B cell (primary cell): ENCODE data around the gene MIXL1. TPM values are rescaled to one million over a fixed set of nuclear protein-coding genes. Genes with fewer than 3 reads are reported as not detected.

Source experiments
- ATAC-seq: fragments of 200-7000 bp; cut with Tn5 transposase; one replicate; pipeline ENCODE4 v1.10.0; 2021; ENCODE audit warnings: low read depth, mild to moderate bottlenecking, moderate number of reproducible peaks, moderate library complexity
- CTCF ChIA-PET: fragments of 350-600 bp; sonication (Branson Sonifier 250); formaldehyde crosslinking; loops from one replicate; lab custom pipeline; 2021; ENCODE audit warnings: antibody characterized with exemption, inconsistent platforms; lab: Charles Lee
- POLR2A ChIA-PET: fragments of 350-600 bp; sonication (Branson Sonifier 250); formaldehyde crosslinking; loops from one replicate; lab custom pipeline; 2021; ENCODE audit warnings: antibody characterized with exemption; lab: Charles Lee
- DNase-seq: peaks from one replicate; pipeline ENCODE4 v3.0.0; 2013
- H2AFZ ChIP-seq: 2 replicates; pipeline ENCODE4 v1.6.1; 2012; ENCODE audit warnings: mild to moderate bottlenecking, low read depth, low read length; ENCODE audit not compliant: insufficient read depth, poor library complexity, severe bottlenecking
- H3K27ac ChIP-seq, 2 donors: 1 replicate in 1 of 2; 2 replicates in 1 of 2; pipeline ENCODE4 v1.5.1; 2012 to 2013; ENCODE audit warnings: low read length in 2 of 2, mild to moderate bottlenecking in 2 of 2, moderate library complexity in 1 of 2
- H3K27me3 ChIP-seq, 4 experiments: fragments of 200-600 bp in 1 of 4; sonication (generic) in 1 of 4; replicated peaks in 1 of 4; 1 replicate in 2 of 4; 2 replicates in 2 of 4; pipeline versions ENCODE4 v1.6.1 to v1.7.0; 2013 to 2016; ENCODE audit warnings: low read length in 3 of 4, mild to moderate bottlenecking in 2 of 4, mixed read lengths in 1 of 4, moderate library complexity in 1 of 4; ENCODE audit not compliant: insufficient read depth in 4 of 4, control insufficient read depth in 3 of 4; ENCODE audit errors: control extremely low read depth in 1 of 4
- H3K36me3 ChIP-seq, 2 experiments: replicated peaks in 1 of 2; 1 replicate in 1 of 2; 2 replicates in 1 of 2; pipeline versions ENCODE4 v1.6.1 to v1.7.1; 2013; ENCODE audit warnings: low read length in 1 of 2; ENCODE audit not compliant: insufficient read depth in 2 of 2, control insufficient read depth in 1 of 2; ENCODE audit errors: control extremely low read depth in 1 of 2, extremely low read depth in 1 of 2
- H3K4me1 ChIP-seq, 2 donors: fragments of 200-600 bp in 1 of 2; sonication (generic) in 1 of 2; 1 replicate in 1 of 2; 2 replicates in 1 of 2; pipeline versions ENCODE4 v1.5.1 to v1.6.1; 2013 to 2017; ENCODE audit warnings: low read length in 2 of 2; ENCODE audit not compliant: control insufficient read depth in 2 of 2, insufficient read depth in 2 of 2
- H3K4me2 ChIP-seq: replicated peaks from 2 replicates; pipeline ENCODE3; 2012; ENCODE audit warnings: mild to moderate bottlenecking, low read depth, low read length; ENCODE audit not compliant: poor library complexity, severe bottlenecking
- H3K4me3 ChIP-seq, 5 experiments: fragments of 200-600 bp in 1 of 5; sonication (generic) in 1 of 5; 1 replicate in 3 of 5; 2 replicates in 2 of 5; pipeline versions ENCODE4 v1.5.1 to v1.7.0; 2011 to 2016; ENCODE audit warnings: low read length in 4 of 5, mild to moderate bottlenecking in 4 of 5, low read depth in 2 of 5, control low read depth in 1 of 5, moderate library complexity in 1 of 5; ENCODE audit not compliant: insufficient read depth in 1 of 5; ENCODE audit errors: control extremely low read depth in 1 of 5, extremely low read depth in 1 of 5
- H3K79me2 ChIP-seq: fragments of 200-600 bp; sonication (generic); one replicate; pipeline ENCODE4 v1.6.0; 2016; ENCODE audit warnings: low read length; ENCODE audit not compliant: control insufficient read depth, insufficient read depth
- H3K9ac ChIP-seq: fragments of 200-600 bp; sonication (generic); 2 replicates; pipeline ENCODE4 v1.6.1; 2017; ENCODE audit warnings: mild to moderate bottlenecking, low read length, moderate library complexity
- H3K9me3 ChIP-seq, 3 donors: one replicate each; pipeline versions ENCODE4 v1.6.1 to v1.7.1; 2013; ENCODE audit warnings: low read length in 2 of 3; ENCODE audit not compliant: control insufficient read depth in 2 of 3, insufficient read depth in 1 of 3; ENCODE audit errors: control extremely low read depth in 1 of 3
- H4K20me1 ChIP-seq: 2 replicates; pipeline ENCODE4 v1.6.0; 2012; ENCODE audit warnings: mild to moderate bottlenecking, low read length; ENCODE audit not compliant: insufficient read depth, control insufficient read depth, poor library complexity, severe bottlenecking
- H3K27ac Mint-ChIP-seq: one replicate; pipeline ENCODE4 v1.8.0; 2021; ENCODE audit warnings: mixed read lengths
- H3K27me3 Mint-ChIP-seq: one replicate; pipeline ENCODE4 v1.8.0; 2021; ENCODE audit warnings: mixed read lengths
- H3K4me1 Mint-ChIP-seq: one replicate; pipeline ENCODE4 v1.8.0; 2021; ENCODE audit warnings: mixed read lengths
- H3K4me3 Mint-ChIP-seq: one replicate; pipeline ENCODE4 v1.8.0; 2021; ENCODE audit warnings: mixed read lengths
- H3K9me3 Mint-ChIP-seq: one replicate; pipeline ENCODE4 v1.8.0; 2022; ENCODE audit warnings: mixed read lengths; ENCODE audit not compliant: insufficient read depth
- CTCF ChIP-seq: fragments of 200-600 bp; IDR thresholded peaks from one replicate; pipeline ENCODE4 v1.8.0; 2022; ENCODE audit warnings: antibody characterized with exemption, mild to moderate bottlenecking
- EZH2 ChIP-seq: IDR thresholded peaks from 2 replicates; pipeline ENCODE4 v1.6.1; 2012; ENCODE audit warnings: borderline replicate concordance, low read depth, mild to moderate bottlenecking, moderate library complexity, low read length; ENCODE audit not compliant: insufficient read depth, poor library complexity, severe bottlenecking
- WGBS: methylation state at CpG from one replicate; pipeline ENCODE4 v1.1.5; 2013; ENCODE audit warnings: missing lambda C conversion rate; ENCODE audit not compliant: insufficient coverage; 5-methylcytosine and 5-hydroxymethylcytosine counted together
- intact Hi-C: fragments of 100-400 bp; cut with micrococcal nuclease; formaldehyde crosslinking; loops from one replicate; pipeline ENCODE4 v1.10.0; 2022
- polyA plus RNA-seq: library from polyadenylated mRNA; depleted of rRNA; stranded (reverse); fragments of >200 nt; gene quantifications from 2 replicates; pipeline ENCODE4 v1.2.3, GENCODE V29; 2012
- total RNA-seq, 2 donors: library from RNA; stranded (reverse); fragments of 120-200 nt in 1 of 2; gene quantifications; 1 replicate in 1 of 2; 2 replicates in 1 of 2; pipeline versions ENCODE4 v1.2.3 to v1.2.4, GENCODE V29; 2013 to 2022

Gene MIXL1
- total and polyA plus RNA-seq, 2 donors (not counting 1 experiment from before 2014, with no cell fraction given): 0.84 to 1.7 TPM

- POLR2A ChIA-PET: no interaction called here
- CTCF ChIA-PET: interaction anchor here (0.5 to 1.9 kb wide), 2 partner anchors 12 to 47 kb away, joined by 5 read pairs; no protein-coding TSS in a partner anchor
- Mint-ChIP-seq H3K27me3 (no peaks in the 10 kb centered on the region), H3K4me1 (no peaks in the 10 kb centered on the region), H3K4me3 (no peak overlapping the region), H3K27ac (no peak overlapping the region), H3K9me3 (no peaks in the 10 kb centered on the region)
- no peak for DNase-seq
- intact Hi-C loops: no loop called here
- 95% methylated on average over 15 of the region's 17 CpGs for WGBS
- TF ChIP-seq CTCF (no peak), EZH2 (no peak)
- H3K79me2 ChIP-seq: no peaks in the 10 kb centered on the region
- no peak for ATAC-seq
- H3K27me3 ChIP-seq: no peaks in the 10 kb centered on the region
- H3K4me3 ChIP-seq: no peak overlapping the region
- no peaks in the 10 kb centered on the region for H3K9me3 ChIP-seq
- peaks cover under 1% of the 10 kb centered on the region in 2 donors for H3K4me1 ChIP-seq
- no peak overlapping the region for H3K4me2 ChIP-seq
- H3K27ac ChIP-seq: no peak overlapping the region
- no peaks in the 10 kb centered on the region for H4K20me1 ChIP-seq
- H3K36me3 ChIP-seq: no peaks in the 10 kb centered on the region
- no peak overlapping the region for H2AFZ ChIP-seq
- H3K9ac ChIP-seq: no peak overlapping the region
Observed at GRCh38 chr1:226209307-226210059, 14.0 kb upstream of the MIXL1 start.

- Mint-ChIP-seq H3K4me1 (peaks cover 7% of the 10 kb centered on the region), H3K4me3 (no peak overlapping the region), H3K9me3 (no peaks in the 10 kb centered on the region), H3K27ac (no peak overlapping the region), H3K27me3 (no peaks in the 10 kb centered on the region)
- no peaks in the 10 kb centered on the region for H3K27me3 ChIP-seq
- DNase-seq: no peak
- POLR2A ChIA-PET: no interaction called here
- no peaks in the 10 kb centered on the region for H3K79me2 ChIP-seq
- no peak for ATAC-seq
- H2AFZ ChIP-seq: no peak overlapping the region
- 88% methylated on average over 7 of the region's 7 CpGs for WGBS
- no peaks in the 10 kb centered on the region for H4K20me1 ChIP-seq
- H3K9me3 ChIP-seq: no peaks in the 10 kb centered on the region
- no peak overlapping the region for H3K9ac ChIP-seq
- H3K36me3 ChIP-seq: no peaks in the 10 kb centered on the region
- H3K4me2 ChIP-seq: no peak overlapping the region
- TF ChIP-seq CTCF (no peak), EZH2 (no peak)
- CTCF ChIA-PET: interaction anchor here (1.4 to 1.9 kb wide), 2 partner anchors 13 to 85 kb away, joined by 4 to 5 read pairs; no protein-coding TSS in a partner anchor
- peaks cover 8 to 11% of the 10 kb centered on the region in 2 donors for H3K4me1 ChIP-seq
- no peak overlapping the region for H3K4me3 ChIP-seq
- intact Hi-C loops: no loop called here
- no peak overlapping the region for H3K27ac ChIP-seq
Observed at GRCh38 chr1:226210571-226211176, 12.8 kb upstream of the MIXL1 start.
